Upper lobe of left lung (tissue), 4 donors: ENCODE results near the gene MKI67.

Experiments used
- CTCF ChIP-seq, 6 experiments: fragments of 450-650 bp in 4 of 6; fragments of 200-600 bp in 2 of 6; sonication (generic) in 2 of 6; IDR thresholded peaks; one replicate each; pipeline ENCODE4 v1.5.1; 2016 to 2019; ENCODE audit warnings: antibody characterized with exemption in 6 of 6
- EP300 ChIP-seq, 4 donors: sonication (generic); formaldehyde crosslinking; IDR thresholded peaks; one replicate each; pipeline ENCODE4 v1.5.1; 2017; ENCODE audit warnings: antibody characterized with exemption in 4 of 4, control low read depth in 2 of 4
- POLR2AphosphoS5 ChIP-seq, 2 donors: sonication (generic); formaldehyde crosslinking; IDR thresholded peaks; one replicate each; pipeline ENCODE4 v1.5.1; 2017; ENCODE audit warnings: antibody characterized with exemption in 2 of 2

DNA sequence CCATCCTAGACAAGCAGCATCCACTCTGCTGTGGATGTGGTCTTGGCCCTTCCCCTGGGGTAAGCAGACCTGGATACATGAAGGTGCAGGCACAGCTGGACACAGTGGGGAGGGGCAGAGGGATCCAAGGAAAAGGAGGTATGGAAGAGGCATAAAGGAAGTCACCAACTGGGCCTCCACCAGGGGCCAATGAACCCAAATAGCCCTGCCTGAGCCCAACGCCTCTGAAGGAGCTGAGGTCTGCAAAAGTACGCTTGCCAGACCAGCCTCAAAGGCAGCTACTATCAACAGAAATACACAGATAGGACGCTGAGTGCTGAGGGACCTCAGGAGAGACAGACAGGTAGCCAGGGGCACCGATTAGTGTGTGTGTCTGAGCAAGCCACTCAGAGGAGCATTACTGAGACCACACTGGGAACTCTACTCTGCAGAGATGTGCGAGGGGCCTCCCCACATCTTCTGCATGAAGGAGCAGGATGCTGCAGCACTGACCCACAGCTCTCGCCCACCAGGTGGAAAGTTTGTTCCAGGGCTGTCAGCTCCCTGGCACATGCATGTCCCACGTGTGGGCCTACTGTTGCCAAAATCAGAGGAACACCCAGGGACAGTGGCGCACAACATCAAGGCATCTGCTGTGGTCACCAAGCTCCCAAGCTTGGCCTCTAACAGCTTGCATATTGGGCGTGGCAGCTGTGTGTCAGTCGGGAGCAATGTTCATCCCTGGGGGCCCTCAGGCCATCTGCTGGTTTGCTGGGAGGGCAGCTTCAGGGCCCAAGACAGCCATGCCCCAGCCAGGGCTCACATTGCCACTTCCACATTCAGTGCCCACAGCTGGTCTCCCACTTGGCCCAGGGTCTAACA lies 40.0 kb downstream of the MKI67 start:
- TF ChIP-seq CTCF (IDR thresholded peaks at IDR 0.05): no peak
- no peak for TF ChIP-seq EP300 (IDR thresholded peaks at IDR 0.05)
- no peak for TF ChIP-seq POLR2AphosphoS5 (IDR thresholded peaks at IDR 0.05)
